GM18867 (cell line): ENCODE results near the gene STRIT1.
"Not testable (repeated sequence)": the region's sequence is repeated elsewhere in the genome, so short reads cannot be mapped to it uniquely, and the experiment has no call there.

Experiments used
- ATAC-seq: cut with Tn5 transposase; IDR thresholded peaks from one replicate; pipeline ENCODE4 v1.9.1; 2021; ENCODE audit warnings: mild to moderate bottlenecking, moderate library complexity; ENCODE audit not compliant: unreplicated experiment

Gene STRIT1

DNA sequence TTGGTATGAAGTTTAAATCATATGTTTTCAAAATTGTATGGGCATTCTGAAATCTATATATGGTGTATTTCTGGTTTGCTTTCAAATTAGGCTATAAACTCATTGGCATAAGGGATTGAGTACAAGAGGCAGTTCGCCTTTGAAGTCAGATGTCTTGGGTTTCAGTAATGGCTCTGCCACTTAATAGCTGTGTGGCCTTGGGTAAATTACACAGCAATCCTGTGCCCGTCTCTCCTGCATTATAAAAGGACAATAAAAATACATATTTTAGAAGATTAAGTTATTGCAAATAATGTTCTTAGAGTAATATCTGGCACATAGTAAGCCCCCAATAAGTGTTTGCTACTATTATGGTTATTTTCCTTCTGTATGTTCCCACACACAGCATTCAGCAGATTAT, 20.4 kb upstream of the STRIT1 start:
- no peak for ATAC-seq

DNA sequence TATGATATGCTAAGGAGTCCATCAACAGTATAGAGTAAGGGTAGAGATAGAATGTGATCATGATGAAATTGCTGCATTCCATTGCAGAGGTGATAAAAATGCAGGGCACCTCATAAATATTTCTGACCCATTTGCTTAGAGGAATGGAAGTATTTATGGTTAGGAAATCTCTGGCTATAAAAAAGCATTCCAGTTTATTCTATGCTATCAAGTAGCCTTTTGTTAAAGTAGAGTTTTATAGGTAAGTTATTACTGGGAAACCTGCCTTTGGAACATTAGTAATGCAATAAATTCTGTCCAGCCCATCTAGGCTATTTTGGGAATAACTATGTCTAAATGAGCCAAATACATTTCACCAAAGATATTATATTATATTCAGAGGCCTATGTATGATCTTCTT, 19.8 kb upstream of the STRIT1 start:
- no peak for ATAC-seq

DNA sequence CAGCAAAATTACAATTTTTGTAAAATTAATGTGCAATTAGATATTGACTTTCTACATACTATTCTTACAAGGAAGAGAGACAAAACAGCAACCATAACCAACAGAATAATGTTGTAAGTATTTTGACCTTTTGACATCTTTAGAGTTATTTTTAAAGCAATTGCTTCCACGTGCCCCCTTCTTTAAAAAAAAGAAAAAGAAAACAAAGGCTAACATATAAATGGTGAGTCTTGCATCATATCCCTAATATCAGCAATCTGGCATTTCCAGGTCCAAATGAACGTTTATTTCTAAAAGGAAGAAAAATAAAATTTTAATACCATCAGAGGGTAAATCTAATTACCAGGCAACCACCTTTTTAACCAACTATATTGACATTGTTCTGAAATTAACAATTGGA, 19.3 kb upstream of the STRIT1 start:
- ATAC-seq, result no peak

DNA sequence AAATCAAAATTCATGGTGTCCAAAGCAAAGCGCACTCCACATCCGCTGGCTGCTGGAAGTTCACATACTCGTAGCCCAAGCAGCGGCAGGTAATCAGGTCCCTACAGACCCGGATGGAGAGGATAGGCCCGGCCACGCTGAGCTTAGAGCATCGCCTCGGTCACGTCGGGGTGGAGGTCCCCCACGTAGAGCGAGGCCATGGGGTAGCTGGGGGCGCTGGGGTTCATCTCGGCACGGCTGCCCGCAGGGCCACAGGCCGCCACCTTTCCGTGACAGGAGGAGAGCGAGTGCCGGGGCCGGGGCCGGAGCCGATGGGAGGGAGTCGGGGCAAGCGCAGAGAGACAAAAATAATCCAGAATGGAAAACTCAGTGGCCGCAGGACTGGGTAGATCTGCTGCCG, 16.1 kb upstream of the STRIT1 start:
- no peak for ATAC-seq

DNA sequence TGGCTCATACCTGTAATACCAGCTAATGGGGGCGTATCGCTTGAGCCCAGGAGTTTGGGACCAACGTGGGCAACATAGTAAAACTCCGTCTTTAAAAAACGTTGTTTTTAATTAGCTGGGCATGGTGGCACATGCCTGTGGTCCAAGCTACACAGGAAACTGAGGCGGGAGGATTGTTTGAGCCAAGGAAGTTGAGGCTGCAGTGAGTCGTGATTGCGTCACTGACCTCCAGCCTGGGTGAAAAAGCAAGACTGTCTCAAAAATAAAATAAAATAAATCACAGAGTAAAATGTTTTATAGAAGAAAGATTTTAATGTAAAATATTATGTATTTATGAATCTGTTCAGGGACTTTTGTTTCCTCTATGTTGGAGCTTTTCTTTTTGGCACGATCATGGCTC, 15.3 kb upstream of the STRIT1 start:
- no peak for ATAC-seq

DNA sequence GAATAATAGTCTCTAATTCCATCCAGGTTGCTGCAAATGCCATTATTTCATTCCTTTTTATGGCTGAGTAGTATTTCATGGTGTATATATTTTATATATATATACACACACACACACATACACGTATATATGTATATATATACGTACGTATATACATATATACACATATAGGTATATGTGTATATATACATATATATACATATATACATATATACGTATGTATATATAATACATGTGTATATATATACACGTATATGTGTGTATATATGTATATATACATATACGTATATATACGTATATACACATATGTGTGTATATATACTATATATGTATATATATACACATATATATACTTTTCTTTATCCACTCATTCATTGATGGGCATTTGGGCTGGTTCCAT, 13.7 kb upstream of the STRIT1 start:
- ATAC-seq, result no peak

DNA sequence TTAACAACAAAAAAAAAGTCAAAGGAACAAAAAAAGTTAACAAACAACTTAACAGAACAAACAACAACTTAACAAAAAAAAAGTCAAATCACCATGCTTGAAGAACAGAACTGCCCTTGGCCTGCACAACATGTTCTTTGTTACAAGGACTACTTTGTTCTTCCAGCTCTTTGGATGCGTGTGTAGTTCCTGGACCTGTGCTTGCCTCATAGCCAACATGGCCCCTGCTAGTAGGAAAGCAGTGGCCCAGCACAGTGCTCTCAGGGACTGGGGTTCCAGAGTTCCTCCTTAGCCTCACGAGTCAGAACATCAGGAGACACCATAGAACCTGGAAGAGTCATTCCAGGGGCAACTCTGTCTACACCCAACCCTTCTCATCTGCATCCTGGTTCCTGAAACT, 10.9 kb upstream of the STRIT1 start:
- ATAC-seq, result no peak

DNA sequence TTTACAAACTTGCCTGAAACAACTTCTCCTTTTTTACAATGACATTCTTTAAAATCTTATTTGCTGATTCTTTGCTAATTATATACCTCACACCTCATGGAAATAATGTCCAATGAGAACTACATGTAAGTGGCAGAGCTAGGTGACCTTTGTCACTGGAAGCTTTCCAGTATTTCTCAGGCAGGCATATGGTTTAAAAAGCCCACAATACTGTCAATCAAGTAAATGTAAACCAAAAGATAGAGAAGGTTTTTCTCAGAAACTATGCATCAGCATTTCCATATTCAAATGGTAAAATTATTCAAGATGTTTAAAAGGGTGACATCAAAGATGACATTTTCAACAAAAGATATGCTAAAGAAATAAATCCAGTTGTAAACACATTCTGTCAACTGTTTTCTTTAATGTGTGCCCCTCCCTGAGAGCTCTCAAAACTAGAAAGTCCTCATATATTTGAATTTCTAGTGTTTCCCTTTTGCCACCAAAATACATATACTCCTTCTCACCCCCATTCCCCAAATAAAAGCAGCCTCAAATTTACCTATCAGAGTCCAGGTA, 10.1 kb upstream of the STRIT1 start:
- ATAC-seq, result no peak

DNA sequence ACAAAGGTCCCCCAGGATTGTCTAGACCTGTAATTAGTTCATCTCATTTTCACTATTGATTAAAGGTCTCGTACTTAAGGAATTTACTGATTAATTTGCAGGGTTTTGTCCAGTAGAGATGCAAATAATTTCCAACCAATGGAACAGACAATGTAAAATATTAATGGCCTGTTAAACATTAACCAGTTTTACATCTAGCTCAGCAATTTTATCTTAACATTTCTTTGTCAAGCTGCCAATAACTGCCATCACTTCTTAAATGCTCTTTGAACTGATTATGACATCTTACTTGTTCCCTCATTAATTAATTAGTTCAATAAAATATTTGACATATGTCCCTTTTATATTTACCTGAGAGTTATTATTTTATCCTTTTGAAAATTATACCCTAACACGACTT, 9.4 kb upstream of the STRIT1 start:
- ATAC-seq, result no peak

DNA sequence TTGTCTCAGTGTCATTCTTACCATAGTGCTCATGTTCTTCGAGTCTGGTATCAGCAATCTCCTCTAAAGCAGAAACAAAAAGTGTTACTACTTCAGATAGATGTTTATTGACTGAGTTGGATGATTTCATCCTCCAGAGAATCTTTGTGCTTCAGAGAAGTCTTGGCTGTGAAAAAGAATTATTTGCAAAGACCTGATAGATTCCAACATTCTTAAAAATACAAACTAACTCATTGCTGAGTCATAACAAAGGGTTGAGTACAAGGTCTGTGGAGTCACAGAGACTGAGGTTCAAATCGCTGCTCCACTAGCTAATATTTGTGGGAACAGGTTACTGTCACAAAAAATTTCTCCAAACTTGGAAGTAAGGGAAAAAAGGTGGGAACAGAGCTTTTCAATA, 9.0 kb upstream of the STRIT1 start:
- ATAC-seq, result no peak

DNA sequence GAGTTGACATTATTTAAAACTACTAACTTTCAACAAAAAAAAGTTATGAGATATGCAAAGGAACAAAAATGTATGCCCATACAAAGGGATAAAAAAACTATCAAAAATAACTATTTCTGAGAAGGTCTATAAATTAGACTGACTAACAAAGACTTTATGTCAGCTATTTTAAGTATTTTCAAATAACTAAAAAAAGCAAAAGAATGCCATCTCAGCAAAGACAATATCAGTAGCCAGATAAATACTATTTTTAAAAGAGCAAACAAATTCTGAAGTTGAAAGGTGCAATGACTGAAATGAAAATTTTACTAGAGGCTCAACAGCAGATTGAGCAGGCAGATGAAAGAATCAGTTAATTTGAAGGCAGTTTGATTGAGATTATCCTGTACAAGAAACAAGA, 3.6 kb upstream of the STRIT1 start:
- no peak for ATAC-seq

DNA sequence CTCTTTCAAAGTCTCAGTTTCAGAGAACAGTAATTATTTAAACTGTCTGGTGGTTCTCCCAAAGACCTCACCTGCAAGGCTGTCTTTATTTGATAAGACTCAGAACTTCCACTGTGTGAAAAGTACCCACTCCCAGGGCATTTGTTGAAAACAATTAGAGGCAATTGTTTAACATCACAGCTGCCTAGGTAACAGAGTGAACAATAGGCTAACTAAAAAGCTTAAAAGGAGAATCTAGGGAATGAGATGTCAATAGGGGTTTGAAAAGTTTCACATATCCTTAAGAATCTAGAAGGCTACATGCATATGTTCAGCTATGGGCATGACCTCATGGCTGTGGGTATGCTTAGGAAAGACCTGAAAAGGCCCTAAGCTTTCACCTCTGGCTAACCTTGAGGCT, 2.9 kb upstream of the STRIT1 start:
- no peak for ATAC-seq

DNA sequence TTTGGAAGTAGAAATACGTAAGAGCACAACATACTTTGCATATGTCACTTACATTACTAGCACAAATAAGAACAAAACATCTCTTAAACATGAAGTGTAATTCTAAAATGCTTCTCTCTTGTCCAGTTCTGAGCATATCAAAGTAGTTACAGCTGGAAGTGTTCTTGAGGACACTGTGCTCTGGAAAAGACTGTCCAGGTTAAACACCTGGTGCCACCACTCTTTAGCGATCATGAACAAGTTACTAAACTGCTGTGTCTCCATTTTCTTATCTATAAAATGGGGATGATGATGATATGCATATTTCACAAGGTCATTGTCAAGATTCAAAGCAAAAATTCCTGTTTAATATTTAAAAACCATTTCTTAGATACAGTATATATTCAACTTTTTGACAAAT, 790 bp downstream of the STRIT1 start:
- no peak for ATAC-seq

DNA sequence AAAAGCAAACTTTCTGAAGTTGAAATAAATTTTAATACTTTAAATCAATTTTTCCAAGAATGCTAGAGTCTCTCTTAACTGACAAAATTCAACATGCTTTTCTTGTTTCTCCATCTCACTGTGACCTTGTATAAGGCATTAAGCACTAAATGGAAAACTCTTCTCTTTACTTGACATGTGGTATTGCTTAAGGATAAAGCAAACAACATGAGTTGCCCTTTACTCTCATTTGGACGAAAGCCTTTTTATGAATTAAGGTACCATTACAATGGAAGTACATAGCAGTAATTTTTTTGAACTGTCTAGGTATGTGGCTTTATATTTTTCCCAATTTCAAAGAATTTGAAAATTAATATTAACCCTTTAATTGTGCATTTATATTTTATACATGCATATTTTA, 1.4 kb downstream of the STRIT1 start:
- no peak for ATAC-seq

DNA sequence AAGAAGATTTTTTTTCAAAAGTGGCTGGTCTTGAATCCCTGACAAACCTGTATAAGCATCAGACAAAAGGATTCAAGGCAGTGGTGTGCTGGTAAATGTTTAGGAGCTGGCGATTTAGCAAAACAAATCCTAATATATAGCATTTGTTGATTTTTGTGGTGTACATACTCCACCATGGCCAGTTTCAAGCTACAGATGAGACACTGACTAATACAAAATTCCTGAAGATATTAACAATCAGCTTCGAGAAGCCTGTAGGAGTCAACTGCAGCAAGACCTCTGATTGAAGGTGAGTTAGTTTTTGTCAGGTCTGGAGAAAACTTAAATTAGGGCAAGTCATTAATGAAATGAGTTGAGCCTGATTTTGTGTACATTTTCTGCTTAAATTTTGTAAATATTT, 6.7 kb downstream of the STRIT1 start:
- ATAC-seq, result no peak

DNA sequence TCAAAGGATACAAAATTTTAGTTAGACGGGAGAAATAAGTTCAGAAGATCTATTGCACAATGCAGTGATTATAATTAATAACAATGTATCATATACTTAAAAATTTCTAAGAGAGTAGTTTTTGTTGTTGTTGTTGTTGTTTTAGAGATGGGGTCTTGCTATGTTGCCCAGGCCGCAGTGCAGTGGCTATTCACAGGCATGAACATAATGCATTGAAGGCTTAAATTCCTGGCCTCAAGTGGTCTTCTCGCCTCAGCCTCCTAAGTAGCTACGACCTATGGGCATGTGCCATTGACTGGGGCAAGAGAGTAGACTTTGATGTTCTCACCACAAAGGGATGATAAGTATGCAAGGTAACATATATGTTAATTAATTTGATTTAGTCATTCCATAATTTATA, 7.5 kb downstream of the STRIT1 start:
- no peak for ATAC-seq

DNA sequence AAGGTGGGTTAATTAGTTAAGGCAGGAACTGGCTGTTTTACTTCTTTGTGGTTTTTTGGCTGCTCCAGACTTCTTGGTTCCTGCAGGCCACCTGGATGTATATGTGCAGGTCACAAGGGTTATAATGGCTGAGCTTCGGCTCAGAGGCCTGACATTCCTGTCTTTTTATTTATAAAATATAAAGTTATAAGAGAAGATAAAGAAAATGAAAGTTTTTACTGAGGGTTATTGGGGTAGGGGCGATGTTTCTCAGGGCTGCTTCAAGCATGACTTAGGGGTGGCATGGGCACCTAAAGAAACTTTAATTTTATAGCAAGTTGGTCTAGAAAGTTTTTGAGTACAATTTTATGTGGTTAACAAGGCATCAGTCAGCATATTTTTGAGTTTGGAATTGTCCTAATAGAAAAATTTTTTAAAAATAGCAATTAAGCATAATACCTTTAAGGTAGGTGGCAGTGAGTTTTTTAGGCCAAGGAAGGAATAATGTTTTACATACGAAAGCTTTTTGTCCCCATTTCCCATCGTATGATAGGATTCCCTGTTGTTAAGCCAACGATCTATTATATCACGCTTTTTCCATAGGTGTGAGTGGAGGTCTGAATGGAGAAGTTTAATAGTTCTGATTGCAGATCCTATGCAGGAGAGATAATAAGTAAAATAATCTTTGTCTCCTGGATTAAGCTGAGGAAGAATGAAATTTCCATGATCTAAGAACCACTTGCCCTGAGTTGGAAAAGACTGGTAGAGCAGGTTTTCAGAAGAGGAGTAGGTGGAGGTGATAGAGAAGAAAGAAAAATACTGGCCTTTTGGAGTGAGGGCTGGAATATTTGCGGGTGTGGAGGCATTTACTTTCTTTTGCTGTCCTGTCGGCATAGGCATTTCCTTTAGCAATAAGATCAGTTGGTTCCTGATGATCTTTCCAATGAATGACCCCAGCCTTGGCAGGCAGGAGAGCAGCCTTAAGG, 10.1 kb downstream of the STRIT1 start:
- no peak for ATAC-seq

DNA sequence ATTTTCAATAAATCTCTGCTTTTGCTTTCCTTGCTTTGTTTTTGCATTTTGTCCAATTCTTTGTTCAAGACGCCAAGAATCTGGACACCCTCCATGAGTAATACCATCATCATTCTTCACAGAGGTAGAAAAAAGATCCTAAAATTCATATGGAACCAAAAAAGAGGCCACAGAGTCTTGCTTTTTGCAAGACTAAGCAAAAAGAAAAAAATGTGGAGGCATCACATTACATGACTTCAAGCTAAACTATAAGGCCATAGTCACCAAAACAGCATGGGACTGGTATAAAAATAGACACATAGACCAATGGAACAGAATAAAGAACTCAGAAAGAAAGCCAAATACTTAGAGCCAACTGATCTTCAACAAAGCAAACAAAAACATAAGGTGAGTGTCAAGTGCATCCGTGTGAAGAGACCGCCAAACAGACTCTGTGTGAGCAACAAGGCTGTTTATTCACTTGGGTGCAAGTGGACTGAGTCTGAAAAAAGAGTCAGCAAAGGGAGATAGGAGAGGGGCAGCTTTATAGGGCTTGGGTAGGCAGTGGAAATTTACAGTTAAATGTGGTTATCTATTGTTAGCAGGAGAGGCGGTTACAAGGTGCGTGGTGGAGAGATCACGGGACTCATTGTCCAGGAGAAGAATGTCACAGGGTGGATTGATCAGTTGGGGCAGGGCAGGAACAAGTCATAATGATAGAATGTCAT, 10.9 kb downstream of the STRIT1 start:
- no peak for ATAC-seq

DNA sequence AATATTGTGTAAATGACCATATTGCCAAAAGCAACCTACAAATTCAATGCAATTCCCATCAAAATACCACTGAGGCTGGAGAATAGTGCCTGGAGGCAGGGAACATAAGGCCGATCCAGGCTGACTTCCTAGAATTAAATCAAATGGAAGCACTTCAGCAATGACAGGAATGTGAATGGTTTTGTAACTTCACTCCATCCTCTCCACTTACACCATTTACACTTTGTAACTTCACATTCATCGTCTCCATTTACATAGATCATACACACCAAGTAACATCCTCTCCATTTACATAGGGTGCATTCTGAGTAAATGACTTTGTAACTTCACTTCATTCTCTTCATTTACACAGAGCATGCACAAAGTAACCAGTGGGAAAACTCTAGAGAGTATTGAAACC, 11.6 kb downstream of the STRIT1 start:
- no peak for ATAC-seq

DNA sequence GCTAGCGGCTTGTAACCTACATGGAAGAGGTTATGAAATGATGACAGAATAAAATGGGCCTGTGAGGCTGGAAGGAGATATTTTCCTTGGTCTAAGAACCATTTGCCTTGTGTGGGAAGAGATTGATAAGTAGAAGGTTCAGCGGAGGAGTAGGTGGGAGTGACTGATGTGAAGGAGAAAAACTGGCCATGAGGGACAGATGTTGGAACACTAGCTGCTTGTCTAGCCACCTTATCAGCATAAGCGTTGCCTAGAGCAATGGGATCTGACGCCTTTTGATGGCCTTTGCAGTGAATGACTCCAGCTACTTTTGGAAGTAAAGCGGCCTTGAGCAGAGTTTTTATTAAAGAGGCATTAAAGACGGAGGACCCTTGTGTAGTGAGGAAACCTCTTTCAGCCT, 17.4 kb downstream of the STRIT1 start:
- not testable (repeated sequence) for ATAC-seq

DNA sequence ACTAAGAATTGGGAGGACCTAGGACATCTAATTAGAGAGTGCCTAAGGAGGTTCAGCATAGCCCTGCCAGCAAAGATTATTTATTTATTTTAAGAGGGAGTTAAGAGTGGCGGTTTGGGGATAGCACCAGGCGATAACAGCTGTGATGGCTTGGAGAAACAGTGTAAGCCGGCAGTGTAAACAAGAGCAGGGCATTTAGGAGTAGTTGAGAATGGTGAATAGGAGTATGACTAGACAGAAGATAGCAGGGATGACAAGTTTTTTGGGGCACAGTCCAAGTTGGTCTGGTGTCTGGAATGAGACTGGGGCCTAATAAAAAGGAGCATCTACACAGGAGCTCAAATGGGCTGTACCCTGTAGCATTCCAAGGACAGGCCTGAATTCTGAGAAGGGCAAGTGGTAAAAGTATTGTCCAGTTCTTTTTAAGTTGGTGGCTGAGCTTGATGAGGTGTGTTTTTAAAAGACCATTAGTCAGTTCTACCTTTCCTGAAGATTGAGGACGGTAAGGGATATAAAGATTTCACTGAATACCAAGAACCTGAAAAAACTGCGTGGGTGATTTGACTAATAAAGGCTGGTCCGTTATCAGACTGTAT, 18.2 kb downstream of the STRIT1 start:
- not testable (repeated sequence) for ATAC-seq

DNA sequence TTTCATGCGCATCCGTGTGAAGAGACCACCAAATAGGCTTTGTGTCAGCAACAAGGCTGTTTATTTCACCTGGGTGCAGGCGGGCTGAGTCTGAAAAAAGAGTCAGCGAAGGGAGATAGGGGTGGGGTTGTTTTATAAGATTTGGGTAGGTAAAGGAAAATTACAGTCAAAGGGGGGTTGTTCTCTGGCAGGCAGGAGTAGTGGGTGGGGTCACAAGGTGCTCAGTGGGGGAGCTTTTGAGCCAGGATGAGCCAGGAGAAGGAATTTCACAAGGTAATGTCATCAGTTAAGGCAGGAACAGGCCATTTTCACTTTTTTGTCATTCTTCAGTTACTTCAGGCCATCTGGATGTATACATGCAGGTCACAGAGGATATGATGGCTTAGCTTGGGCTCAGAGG, 19.0 kb downstream of the STRIT1 start:
- ATAC-seq, result not testable (repeated sequence)
